Fibroblast of skin of left quadriceps (primary cell): Measurements from ENCODE around the gene NRXN3.
A peak's percentile ranks its signal among the peaks of the same experiment; 100 is the strongest.

Experiments used
- DNase-seq, 2 experiments: peaks; one replicate each; pipeline ENCODE4 v3.0.0-alpha.2; 2013; ENCODE audit warnings: low read depth in 2 of 2

Gene NRXN3

GRCh38 chr14:79467835-79468234, 1297.7 kb downstream of the NRXN3 start:
- no peak for DNase-seq

GRCh38 chr14:79468486-79468885, 1298.3 kb downstream of the NRXN3 start:
- DNase-seq, result no peak

- DNase-seq, result no peak
Measured at GRCh38 chr14:79473651-79474050, 1303.5 kb downstream of the NRXN3 start.

- DNase-seq, result no peak
Measured at GRCh38 chr14:79475887-79476532, 1305.8 kb downstream of the NRXN3 start.

GRCh38 chr14:79476552-79476951, 1306.4 kb downstream of the NRXN3 start:
- DNase-seq, result no peak

- DNase-seq, result no peak
Measured at GRCh38 chr14:79480212-79480611, 1310.0 kb downstream of the NRXN3 start.

GRCh38 chr14:79482825-79483224, 1312.7 kb downstream of the NRXN3 start:
- no peak for DNase-seq

- peak in 1 of 2 experiments; percentile 3 for DNase-seq
Measured at GRCh38 chr14:79483477-79484388, 1313.6 kb downstream of the NRXN3 start.

- no peak for DNase-seq
Measured at GRCh38 chr14:79487632-79488031, 1317.5 kb downstream of the NRXN3 start.

- DNase-seq, result no peak
Measured at GRCh38 chr14:79491161-79491560, 1321.0 kb downstream of the NRXN3 start.

- DNase-seq, result no peak
Measured at GRCh38 chr14:79493081-79493645, 1323.0 kb downstream of the NRXN3 start.

GRCh38 chr14:79496701-79497100, 1326.5 kb downstream of the NRXN3 start:
- no peak for DNase-seq

GRCh38 chr14:79500489-79500888, 1330.3 kb downstream of the NRXN3 start:
- DNase-seq, result no peak

GRCh38 chr14:79502136-79502750, 1332.1 kb downstream of the NRXN3 start:
- DNase-seq, result no peak

- no peak for DNase-seq
Measured at GRCh38 chr14:79502751-79503148, 1332.6 kb downstream of the NRXN3 start.

GRCh38 chr14:79510659-79511058, 1340.5 kb downstream of the NRXN3 start:
- peak; percentile 69 to 70 for DNase-seq

- DNase-seq, result no peak
Measured at GRCh38 chr14:79511146-79511545, 1341.0 kb downstream of the NRXN3 start.

GRCh38 chr14:79513446-79513845, 1343.3 kb downstream of the NRXN3 start:
- no peak for DNase-seq

GRCh38 chr14:79514700-79515099, 1344.5 kb downstream of the NRXN3 start:
- peak; percentile 44 to 46 for DNase-seq

GRCh38 chr14:79515158-79515557, 1345.0 kb downstream of the NRXN3 start:
- no peak for DNase-seq

GRCh38 chr14:79516009-79516408, 1345.8 kb downstream of the NRXN3 start:
- DNase-seq, result no peak

GRCh38 chr14:79525416-79525815, 1355.2 kb downstream of the NRXN3 start:
- DNase-seq, result no peak
